Karpas-422 (cell line): ENCODE measurements around the gene ELMO3. TPM values are rescaled to one million over a fixed set of nuclear protein-coding genes. Genes with fewer than 3 reads are reported as not detected.

Source experiments
- DNase-seq: peaks from one replicate; pipeline ENCODE4 v3.0.0-alpha.2; 2015
- H2AFZ ChIP-seq: fragments of 200-600 bp; sonication (generic); 2 replicates; pipeline ENCODE4 v1.6.1; 2014; ENCODE audit warnings: antibody characterized with exemption, low read length, mixed read lengths
- H3K27ac ChIP-seq: fragments of 200-600 bp; sonication (generic); 2 replicates; pipeline ENCODE4 v1.5.1; 2014; ENCODE audit warnings: mild to moderate bottlenecking, low read length, moderate library complexity
- H3K27me3 ChIP-seq: fragments of 200-600 bp; sonication (generic); 2 replicates; pipeline ENCODE4 v1.6.1; 2014; ENCODE audit warnings: low read length, mixed read lengths
- H3K36me3 ChIP-seq: fragments of 200-600 bp; sonication (generic); 2 replicates; pipeline ENCODE4 v1.6.1; 2014; ENCODE audit warnings: low read length, mixed read lengths; ENCODE audit not compliant: insufficient read depth
- H3K4me1 ChIP-seq: fragments of 200-600 bp; sonication (generic); 2 replicates; pipeline ENCODE4 v1.6.1; 2014; ENCODE audit warnings: mild to moderate bottlenecking, low read length, mixed read lengths
- H3K4me2 ChIP-seq: fragments of 200-600 bp; sonication (generic); 2 replicates; pipeline ENCODE4 v1.6.1; 2014; ENCODE audit warnings: low read length, low read depth, mild to moderate bottlenecking; ENCODE audit not compliant: poor library complexity, severe bottlenecking
- H3K4me3 ChIP-seq: fragments of 200-600 bp; sonication (generic); 2 replicates; pipeline ENCODE4 v1.5.1; 2014; ENCODE audit warnings: mild to moderate bottlenecking, antibody characterized with exemption, low read length, mixed read lengths
- H3K79me2 ChIP-seq: fragments of 200-600 bp; sonication (generic); 2 replicates; pipeline ENCODE4 v1.6.1; 2014; ENCODE audit warnings: mild to moderate bottlenecking, low read length, mixed read lengths
- H3K9ac ChIP-seq: fragments of 200-600 bp; sonication (generic); 2 replicates; pipeline ENCODE4 v1.6.0; 2014; ENCODE audit warnings: low read length
- H3K9me2 ChIP-seq: fragments of 200-600 bp; sonication (generic), shearing (Covaris generic); replicated peaks from 2 replicates; pipeline ENCODE4 v1.6.0; 2014; ENCODE audit warnings: mild to moderate bottlenecking, low read length, moderate library complexity; ENCODE audit not compliant: insufficient read depth
- H3K9me3 ChIP-seq: fragments of 300-700, 200-600 bp; sonication (generic); 2 replicates; pipeline ENCODE4 v1.6.1; 2014; ENCODE audit warnings: low read length, mixed read lengths
- H4K20me1 ChIP-seq: fragments of 200-600 bp; sonication (generic); 2 replicates; pipeline ENCODE4 v1.6.1; 2014; ENCODE audit warnings: mild to moderate bottlenecking, antibody characterized with exemption, low read length, low read depth; ENCODE audit not compliant: insufficient read depth
- total RNA-seq: library from RNA; depleted of rRNA; stranded (reverse); fragments of >200 nt; shearing (Covaris generic); gene quantifications from 2 replicates; pipeline ENCODE4 v1.2.3, GENCODE V29; 2014; ENCODE audit warnings: low replicate concordance

The ELMO3 gene
- total RNA-seq, 1 experiment from 2014 or later: 0.82 TPM

DNA sequence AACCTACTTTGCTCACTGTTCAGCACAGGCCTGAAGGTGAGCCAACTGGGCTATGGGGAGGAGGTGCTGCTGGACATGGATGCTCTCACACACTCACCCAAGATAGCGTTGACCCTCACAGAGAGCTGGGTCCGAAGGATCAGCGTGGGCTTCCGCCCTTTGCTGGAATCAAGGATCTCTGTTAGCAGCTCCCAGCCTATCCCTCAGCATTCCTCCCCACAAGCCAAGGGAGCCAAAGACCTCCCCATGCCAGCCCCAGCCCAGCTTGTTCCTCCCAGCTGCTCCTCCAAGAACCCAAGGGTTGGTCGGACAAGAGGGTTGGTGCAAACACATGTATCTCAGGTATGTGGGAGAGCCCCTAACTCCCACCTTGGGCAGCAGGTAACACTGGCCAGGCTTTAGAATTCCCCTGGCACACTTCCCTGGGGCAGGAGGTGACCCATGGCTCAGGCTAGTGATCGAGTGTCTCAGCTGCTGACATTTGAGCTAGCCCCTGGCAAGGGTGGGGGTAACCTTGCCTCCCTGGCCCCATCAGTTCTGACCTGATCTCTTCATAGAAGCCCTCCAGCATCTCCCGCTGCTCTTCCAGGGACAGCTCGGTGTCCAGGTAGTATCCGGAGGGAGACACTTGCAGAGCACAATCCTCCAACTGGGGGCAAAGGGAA lies 40.0 kb downstream of the ELMO3 start:
- H4K20me1 ChIP-seq: peaks cover 15% of the 10 kb centered on the region; the same call in 1 of the 2 replicates
- no peaks in the 10 kb centered on the region for H3K27me3 ChIP-seq
- H3K36me3 ChIP-seq: peaks cover 9% of the 10 kb centered on the region; the same call in 1 of the 2 replicates

DNA sequence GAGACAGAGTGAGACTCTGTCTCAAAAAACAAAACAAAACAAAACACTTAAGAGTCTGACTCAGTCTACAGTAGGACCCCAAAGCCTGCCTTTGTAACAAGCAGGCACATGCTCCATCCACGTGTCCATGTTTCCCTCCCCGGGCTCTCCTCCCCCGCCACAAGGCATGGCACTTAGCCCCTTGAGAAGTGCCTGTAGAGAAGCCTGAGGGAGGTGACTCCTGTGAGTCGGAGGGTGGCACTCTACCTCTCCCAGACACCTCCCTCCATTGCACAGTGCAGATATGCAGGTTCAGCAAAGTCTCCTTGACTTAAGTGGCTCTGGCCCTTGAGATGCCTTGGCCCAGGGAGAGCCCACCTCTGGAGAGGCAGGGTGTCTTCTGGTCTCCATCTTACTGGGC lies 41.6 kb downstream of the ELMO3 start:
- Histone ChIP-seq H3K9me3 (no peaks in the 10 kb centered on the region), H3K36me3 (peaks cover 9% of the 10 kb centered on the region; the same call in 1 of the 2 replicates), H3K4me3 (no peak overlapping the region), H3K4me2 (no peak overlapping the region), H4K20me1 (peaks cover 22% of the 10 kb centered on the region; the same call in 1 of the 2 replicates), H3K4me1 (peaks cover 28% of the 10 kb centered on the region), H3K79me2 (peaks cover 24% of the 10 kb centered on the region), H3K9me2 (no peaks in the 10 kb centered on the region), H3K9ac (no peak overlapping the region), H3K27me3 (no peaks in the 10 kb centered on the region), H2AFZ (no peak overlapping the region), H3K27ac (no peak overlapping the region)
- DNase-seq: no peak

More for the DNA sequence above, 40.0 kb downstream of the ELMO3 start:
- Histone ChIP-seq H3K4me1 (peaks cover 12% of the 10 kb centered on the region), H3K4me3 (no peak overlapping the region), H3K9ac (no peak overlapping the region), H3K79me2 (peaks cover 15% of the 10 kb centered on the region), H2AFZ (no peak overlapping the region), H3K4me2 (no peak overlapping the region), H3K27ac (no peak overlapping the region), H3K9me2 (no peaks in the 10 kb centered on the region), H3K9me3 (no peaks in the 10 kb centered on the region)
- DNase-seq: no peak

DNA sequence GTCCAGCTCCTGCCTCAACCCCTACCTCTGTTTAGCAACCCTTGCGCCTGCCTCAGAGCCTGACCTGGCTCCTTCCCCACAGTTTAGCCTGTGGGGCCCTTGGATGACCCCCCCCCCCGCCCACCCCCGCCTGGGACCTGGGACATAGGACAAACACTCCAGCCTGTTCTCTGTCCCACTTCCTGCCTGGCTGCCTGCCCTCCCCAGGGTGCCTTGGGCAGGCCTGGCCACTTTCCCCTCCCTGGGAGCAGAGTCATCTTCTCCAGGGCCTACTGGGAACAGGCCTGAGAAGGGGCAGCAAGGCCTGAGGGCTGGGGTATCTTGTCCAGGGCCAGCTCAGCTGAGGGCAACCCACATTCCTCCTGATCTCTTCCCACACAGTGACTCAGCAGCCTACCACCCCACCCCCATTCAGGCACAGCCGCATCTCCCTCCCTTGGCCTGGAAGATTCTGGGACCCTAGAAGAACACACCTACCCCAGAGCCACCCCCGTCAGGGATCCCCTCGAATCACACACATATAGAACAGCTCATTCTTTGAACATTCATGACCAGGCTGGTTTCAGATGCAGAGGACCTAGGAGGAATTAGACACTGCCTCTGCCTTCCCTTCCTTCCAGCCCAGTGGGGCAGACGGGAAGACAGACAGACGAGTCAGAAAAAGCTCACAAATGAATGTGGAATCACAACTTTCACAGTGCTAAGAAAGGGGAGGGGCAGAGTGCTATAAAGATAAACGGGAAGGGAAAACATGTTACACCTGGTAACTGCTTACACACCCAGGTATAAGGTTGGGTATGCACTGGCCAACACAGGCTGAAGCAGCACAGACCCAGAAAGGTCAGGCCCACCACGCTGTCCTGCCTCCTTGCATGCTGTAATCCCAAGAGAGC lies 42.3 kb downstream of the ELMO3 start:
- H4K20me1 ChIP-seq: peaks cover 18% of the 10 kb centered on the region; the same call in 1 of the 2 replicates
- no peak overlapping the region for H3K27ac ChIP-seq
- peaks cover 6% of the 10 kb centered on the region; the same call in 1 of the 2 replicates for H3K36me3 ChIP-seq
- H2AFZ ChIP-seq: no peak overlapping the region
- H3K27me3 ChIP-seq: no peaks in the 10 kb centered on the region
- no peaks in the 10 kb centered on the region for H3K9me2 ChIP-seq
- H3K9ac ChIP-seq: no peak overlapping the region
- DNase-seq: no peak
- H3K4me1 ChIP-seq: peaks cover 34% of the 10 kb centered on the region
- H3K79me2 ChIP-seq: peaks cover 30% of the 10 kb centered on the region
- no peaks in the 10 kb centered on the region for H3K9me3 ChIP-seq
- H3K4me3 ChIP-seq: no peak overlapping the region
- no peak overlapping the region for H3K4me2 ChIP-seq

DNA sequence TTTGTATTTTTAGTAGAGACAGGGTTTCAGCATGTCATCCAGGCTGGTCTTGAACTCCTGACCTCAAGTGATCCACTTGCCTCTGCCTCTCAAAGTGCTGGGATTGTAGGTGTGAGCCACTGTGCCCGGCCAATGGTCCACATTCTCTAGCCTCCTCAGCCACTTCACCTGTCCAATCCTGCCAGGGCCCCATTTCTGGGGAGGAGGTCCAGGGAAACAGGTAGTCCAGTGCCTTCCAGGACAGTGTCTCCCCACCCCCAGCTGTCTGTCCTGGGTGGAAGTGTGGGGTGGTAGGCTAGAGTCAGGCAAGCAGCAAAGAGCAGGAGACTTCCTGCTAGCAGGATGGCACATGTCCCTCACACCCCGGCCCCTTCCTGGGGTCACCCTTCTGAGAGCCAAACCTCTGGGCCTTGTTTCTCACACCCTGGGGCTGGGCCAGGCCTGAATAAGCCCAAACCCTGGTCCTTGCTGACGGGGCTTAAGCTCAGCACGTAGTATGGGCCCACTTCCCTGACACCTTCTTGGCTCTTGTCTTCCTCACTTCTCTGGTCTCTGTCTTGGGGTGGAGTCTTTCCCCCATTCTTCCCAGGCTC lies 43.3 kb downstream of the ELMO3 start:
- no peak for DNase-seq

DNA sequence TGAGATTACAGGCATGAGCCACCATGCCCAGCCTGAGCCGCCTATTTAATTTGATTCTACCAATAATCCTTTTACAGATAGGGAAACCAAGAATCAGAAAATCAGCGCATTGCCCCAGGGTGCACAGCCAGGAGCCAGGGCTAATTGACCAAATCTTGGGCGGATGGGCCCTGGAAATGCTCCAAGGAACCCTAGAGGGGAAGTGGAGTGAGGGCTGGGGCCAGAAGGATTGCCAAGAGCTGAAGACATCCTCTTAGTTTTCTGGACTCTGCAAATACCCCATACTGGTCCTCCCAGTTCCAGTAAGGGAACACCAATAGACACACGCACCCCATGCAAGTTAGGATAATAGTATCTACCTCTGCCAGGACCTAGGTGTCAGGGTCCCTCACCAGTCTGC lies 44.5 kb downstream of the ELMO3 start:
- peak overlapping the region; percentile 95 for H3K4me2 ChIP-seq
- peaks cover 30% of the 10 kb centered on the region for H3K79me2 ChIP-seq
- no peak overlapping the region for H3K4me3 ChIP-seq

More for the DNA sequence above, 43.3 kb downstream of the ELMO3 start:
- no peaks in the 10 kb centered on the region for H3K27me3 ChIP-seq
- H4K20me1 ChIP-seq: peaks cover 16% of the 10 kb centered on the region; the same call in 1 of the 2 replicates
- no peak overlapping the region for H3K9ac ChIP-seq
- H3K79me2 ChIP-seq: peaks cover 30% of the 10 kb centered on the region
- no peak overlapping the region for H3K4me3 ChIP-seq
- H3K36me3 ChIP-seq: no peaks in the 10 kb centered on the region
- no peak overlapping the region for H3K27ac ChIP-seq
- peaks cover 34% of the 10 kb centered on the region for H3K4me1 ChIP-seq
- H2AFZ ChIP-seq: no peak overlapping the region
- H3K9me3 ChIP-seq: no peaks in the 10 kb centered on the region
- H3K9me2 ChIP-seq: no peaks in the 10 kb centered on the region
- no peak overlapping the region for H3K4me2 ChIP-seq

DNA sequence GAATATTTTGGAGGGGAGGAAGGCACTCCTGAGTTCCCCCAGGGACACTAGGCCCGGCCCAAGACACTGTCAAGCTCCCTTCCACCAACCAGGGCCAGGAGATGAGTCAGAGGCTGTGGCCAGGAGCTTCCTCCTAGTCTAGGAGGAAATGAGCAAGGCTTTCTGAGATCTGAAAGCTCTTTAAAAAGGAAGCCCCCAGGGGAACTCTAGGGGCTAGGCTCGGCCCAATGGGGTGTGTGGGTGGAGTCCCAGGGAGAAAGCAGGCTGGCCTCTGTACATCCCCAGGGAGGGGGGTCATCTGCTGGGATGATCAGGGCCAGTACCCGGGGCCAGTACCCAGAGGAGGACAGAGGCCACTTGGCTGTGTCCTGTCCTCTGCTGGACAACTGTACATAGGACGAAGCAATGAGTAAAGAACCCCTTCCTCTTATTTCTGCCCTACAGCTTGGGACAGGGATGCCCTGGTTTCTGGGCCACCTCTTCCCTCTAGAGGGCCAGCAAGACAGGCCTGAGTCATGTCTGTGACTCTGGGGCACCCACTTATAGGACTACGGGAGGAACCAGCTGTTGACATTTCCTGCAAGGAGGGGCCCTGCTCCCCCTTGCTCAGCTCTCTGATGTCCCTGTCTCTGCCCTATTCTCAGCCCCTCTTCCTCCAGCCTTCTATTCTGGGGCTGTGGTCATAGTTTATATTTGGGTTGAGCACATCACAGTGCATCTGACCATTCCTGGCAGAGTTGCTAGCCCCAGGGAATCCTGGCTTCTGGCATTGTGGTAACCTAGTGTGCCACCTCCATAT lies 45.7 kb downstream of the ELMO3 start:
- Histone ChIP-seq H4K20me1 (peaks cover 16% of the 10 kb centered on the region; the same call in 1 of the 2 replicates), H2AFZ (no peak overlapping the region), H3K36me3 (no peaks in the 10 kb centered on the region), H3K27me3 (no peaks in the 10 kb centered on the region), H3K4me3 (peak overlapping the region; percentile 88), H3K9me2 (no peaks in the 10 kb centered on the region), H3K4me2 (peak overlapping the region; percentile 95), H3K4me1 (peaks cover 53% of the 10 kb centered on the region), H3K9ac (peak overlapping the region; percentile 79), H3K79me2 (peaks cover 30% of the 10 kb centered on the region), H3K27ac (peak overlapping the region; percentile 83), H3K9me3 (no peaks in the 10 kb centered on the region)
- peak; percentile 96 for DNase-seq

More for the DNA sequence above, 44.5 kb downstream of the ELMO3 start:
- no peaks in the 10 kb centered on the region for H3K27me3 ChIP-seq
- no peak overlapping the region for H2AFZ ChIP-seq
- peak overlapping the region; percentile 80 for H3K27ac ChIP-seq
- H3K9me3 ChIP-seq: no peaks in the 10 kb centered on the region
- H3K9ac ChIP-seq: peak overlapping the region; percentile 65
- no peaks in the 10 kb centered on the region for H3K9me2 ChIP-seq
- DNase-seq: no peak
- peaks cover 16% of the 10 kb centered on the region; the same call in 1 of the 2 replicates for H4K20me1 ChIP-seq
- H3K4me1 ChIP-seq: peaks cover 43% of the 10 kb centered on the region
- no peaks in the 10 kb centered on the region for H3K36me3 ChIP-seq

DNA sequence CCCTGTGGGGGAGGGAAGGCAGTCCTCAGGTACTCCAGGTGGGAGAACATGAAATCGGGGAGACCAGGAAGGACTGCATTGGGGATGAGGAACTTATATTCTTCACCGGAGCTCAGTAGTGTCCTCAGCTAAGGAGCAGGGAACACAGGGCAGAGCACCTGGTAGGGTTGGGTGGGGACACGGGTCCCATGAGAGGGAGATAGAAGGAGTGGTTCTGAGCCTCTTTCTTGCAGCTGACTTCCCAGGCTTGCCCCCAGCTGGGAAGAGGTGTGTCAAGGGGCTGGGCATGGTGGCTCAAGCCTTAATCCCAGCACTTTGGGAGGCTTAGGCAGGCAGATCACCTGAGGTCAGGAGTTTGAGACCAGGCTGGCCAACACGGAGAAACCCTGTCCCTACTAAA lies 46.3 kb downstream of the ELMO3 start:
- Histone ChIP-seq H3K4me3 (peak overlapping the region; percentile 88), H3K4me1 (peaks cover 59% of the 10 kb centered on the region)

More for the DNA sequence above, 46.3 kb downstream of the ELMO3 start:
- H3K27me3 ChIP-seq: no peaks in the 10 kb centered on the region
- peak overlapping the region; percentile 95 for H3K4me2 ChIP-seq
- H2AFZ ChIP-seq: no peak overlapping the region
- no peak for DNase-seq
- H3K9me3 ChIP-seq: no peaks in the 10 kb centered on the region
- H3K27ac ChIP-seq: peak overlapping the region; percentile 83
- no peaks in the 10 kb centered on the region for H3K9me2 ChIP-seq
- H3K36me3 ChIP-seq: no peaks in the 10 kb centered on the region
- H3K9ac ChIP-seq: peak overlapping the region; percentile 79
- peaks cover 30% of the 10 kb centered on the region for H3K79me2 ChIP-seq
- H4K20me1 ChIP-seq: peaks cover 11% of the 10 kb centered on the region; the same call in 1 of the 2 replicates
